Measurements from ENCODE around the gene CPNE4.

DNA sequence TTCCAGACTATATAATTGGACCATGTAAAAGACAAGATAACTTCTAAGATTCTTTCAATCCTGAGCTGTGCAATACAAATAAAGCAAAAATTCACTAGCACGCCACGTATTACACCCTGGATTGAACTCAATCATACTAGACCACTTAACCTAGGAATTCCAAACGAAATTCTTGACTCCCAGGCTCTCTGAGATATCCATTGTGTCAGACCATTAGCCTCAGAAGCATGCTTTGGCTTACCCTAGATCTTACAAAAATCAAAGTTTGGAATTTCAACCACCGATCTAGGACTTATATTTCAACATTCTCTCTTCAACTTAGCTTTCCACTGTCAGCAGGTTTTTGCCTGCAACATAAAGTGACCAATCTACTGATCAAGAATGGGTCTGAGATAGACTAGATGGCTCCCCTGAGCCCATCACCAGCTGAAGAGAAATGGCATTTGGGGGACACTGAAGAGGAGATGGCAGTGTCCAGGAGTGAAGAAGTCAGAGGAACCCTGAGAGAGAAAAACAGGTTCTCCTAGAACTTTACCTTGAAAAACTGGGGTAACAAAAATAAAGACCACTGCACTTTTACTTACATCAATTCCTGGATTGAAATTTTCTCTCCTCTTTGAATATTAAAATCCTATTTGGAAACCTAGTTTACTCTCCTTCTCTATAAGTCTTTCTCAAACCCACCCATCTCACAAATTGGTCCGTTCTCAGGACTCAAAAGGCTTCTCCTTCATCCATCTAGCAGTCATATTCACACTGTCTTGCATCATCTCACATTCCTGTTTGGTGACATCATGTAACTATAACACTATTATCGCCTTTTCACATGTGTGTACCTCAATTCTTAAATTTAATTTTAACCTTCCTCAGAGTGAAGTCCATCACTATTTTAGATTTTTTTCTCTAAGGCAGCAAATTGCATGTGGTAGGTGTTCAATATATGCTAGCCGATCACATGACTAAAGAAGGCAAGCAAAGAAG, 18.5 kb downstream of the CPNE4 start:
- TF ChIP-seq, protein P1, sequence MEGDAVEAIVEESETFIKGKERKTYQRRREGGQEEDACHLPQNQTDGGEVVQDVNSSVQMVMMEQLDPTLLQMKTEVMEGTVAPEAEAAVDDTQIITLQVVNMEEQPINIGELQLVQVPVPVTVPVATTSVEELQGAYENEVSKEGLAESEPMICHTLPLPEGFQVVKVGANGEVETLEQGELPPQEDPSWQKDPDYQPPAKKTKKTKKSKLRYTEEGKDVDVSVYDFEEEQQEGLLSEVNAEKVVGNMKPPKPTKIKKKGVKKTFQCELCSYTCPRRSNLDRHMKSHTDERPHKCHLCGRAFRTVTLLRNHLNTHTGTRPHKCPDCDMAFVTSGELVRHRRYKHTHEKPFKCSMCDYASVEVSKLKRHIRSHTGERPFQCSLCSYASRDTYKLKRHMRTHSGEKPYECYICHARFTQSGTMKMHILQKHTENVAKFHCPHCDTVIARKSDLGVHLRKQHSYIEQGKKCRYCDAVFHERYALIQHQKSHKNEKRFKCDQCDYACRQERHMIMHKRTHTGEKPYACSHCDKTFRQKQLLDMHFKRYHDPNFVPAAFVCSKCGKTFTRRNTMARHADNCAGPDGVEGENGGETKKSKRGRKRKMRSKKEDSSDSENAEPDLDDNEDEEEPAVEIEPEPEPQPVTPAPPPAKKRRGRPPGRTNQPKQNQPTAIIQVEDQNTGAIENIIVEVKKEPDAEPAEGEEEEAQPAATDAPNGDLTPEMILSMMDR (IDR thresholded peaks at IDR 0.05): no peak
- TF ChIP-seq POLR2A (IDR thresholded peaks at IDR 0.05): no peak
